Activated CD4-positive, alpha-beta memory T cell treated with anti-CD3 and anti-CD28 coated beads, Interleukin-2, amount 10 ng/mL, durations not matched to agents 7 days and 5 days (primary cell): Measurements from ENCODE around the gene TNNT2. TPM values are rescaled to one million over a fixed set of nuclear protein-coding genes. Genes with fewer than 3 reads are reported as not detected.

Source experiments
- CTCF ChIA-PET: fragments of 350-600 bp; sonication (Branson Sonifier 250); formaldehyde crosslinking; loops from one replicate; lab custom pipeline; 2021; ENCODE audit warnings: antibody characterized with exemption, inconsistent platforms; lab: Charles Lee
- POLR2A ChIA-PET: fragments of 350-600 bp; sonication (Branson Sonifier 250); formaldehyde crosslinking; loops from one replicate; lab custom pipeline; 2021; ENCODE audit warnings: antibody characterized with exemption; lab: Charles Lee
- DNase-seq: peaks from one replicate; pipeline ENCODE4 v3.0.0-alpha.2; 2020
- H3K27ac Mint-ChIP-seq: one replicate; pipeline ENCODE4 v1.8.0; 2021; ENCODE audit warnings: mild to moderate bottlenecking, mixed read lengths
- H3K27me3 Mint-ChIP-seq: one replicate; pipeline ENCODE4 v1.8.0; 2021; ENCODE audit warnings: mixed read lengths
- H3K36me3 Mint-ChIP-seq: one replicate; pipeline ENCODE4 v1.8.0; 2021; ENCODE audit warnings: low read depth, mixed read lengths
- H3K4me1 Mint-ChIP-seq: one replicate; pipeline ENCODE4 v1.8.0; 2021; ENCODE audit warnings: mixed read lengths
- H3K4me3 Mint-ChIP-seq: one replicate; pipeline ENCODE4 v1.8.0; 2021; ENCODE audit warnings: mild to moderate bottlenecking, mixed read lengths
- H3K9me3 Mint-ChIP-seq: one replicate; pipeline ENCODE4 v1.8.0; 2021; ENCODE audit warnings: mixed read lengths
- total RNA-seq, 2 experiments: library from RNA; stranded (reverse); gene quantifications; one replicate each; pipeline ENCODE4 v1.2.3, GENCODE V29; 2021

TNNT2 gene
- total RNA-seq, 2 experiments from 2014 or later: not detected

DNA sequence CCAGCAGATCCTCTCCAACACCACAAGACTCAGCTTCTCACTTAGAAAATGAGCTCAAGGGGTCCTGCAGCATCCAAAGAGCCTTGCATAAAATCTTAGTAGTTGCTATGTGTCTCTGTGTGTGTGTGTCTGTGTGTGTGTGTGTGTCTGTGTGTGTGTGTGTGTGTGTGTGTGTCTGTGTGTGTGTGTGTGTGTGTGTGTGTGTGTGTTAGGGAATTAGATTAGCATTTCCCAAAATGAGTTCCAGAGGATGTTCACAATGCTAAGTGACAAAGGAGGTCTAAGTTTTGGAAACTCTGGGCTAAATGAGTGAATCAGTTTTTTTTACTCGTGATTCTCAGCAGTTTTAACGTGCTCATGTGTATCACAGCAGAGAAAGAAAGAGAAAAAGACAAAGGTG, 30.5 kb downstream of the TNNT2 start:
- Mint-ChIP-seq H3K9me3 (no peaks in the 10 kb centered on the region), H3K4me3 (no peak overlapping the region), H3K36me3 (no peaks in the 10 kb centered on the region), H3K4me1 (no peaks in the 10 kb centered on the region), H3K27me3 (peaks cover 29% of the 10 kb centered on the region), H3K27ac (no peak overlapping the region)
- POLR2A ChIA-PET: no interaction called here
- DNase-seq: no peak
- CTCF ChIA-PET: interaction anchor here (0.5 to 2.2 kb wide), 6 partner anchors 12 to 518 kb away, joined by 3 to 7 read pairs (median 4); no protein-coding TSS in a partner anchor

- no peaks in the 10 kb centered on the region for H3K4me1 Mint-ChIP-seq
- no peak overlapping the region for H3K27ac Mint-ChIP-seq
- no peaks in the 10 kb centered on the region for H3K36me3 Mint-ChIP-seq
- H3K9me3 Mint-ChIP-seq: no peaks in the 10 kb centered on the region
- no peak overlapping the region for H3K4me3 Mint-ChIP-seq
- DNase-seq: no peak
- ChIA-PET CTCF (interaction anchor here (0.5 to 2.2 kb wide), 5 partner anchors 14 to 518 kb away, joined by 3 to 7 read pairs (median 5); no protein-coding TSS in a partner anchor), POLR2A (no interaction called here)
- H3K27me3 Mint-ChIP-seq: peaks cover 28% of the 10 kb centered on the region
These were observed 31.0 kb downstream of the TNNT2 start for GRCh38 chr1:201346337-201346939.

DNA sequence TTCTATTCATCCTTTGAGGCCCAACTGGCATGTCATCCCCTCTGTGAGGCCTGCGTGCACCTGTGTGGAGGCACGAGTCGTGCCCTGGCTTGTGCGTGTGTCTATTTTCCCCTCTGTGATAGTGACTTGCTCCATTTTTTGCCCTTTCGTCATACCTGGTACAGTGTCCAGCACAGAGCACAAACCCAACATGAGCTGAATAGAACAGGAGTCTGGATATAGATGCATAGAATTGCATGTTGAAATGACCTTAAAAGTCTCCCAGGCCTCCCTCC, 32.5 kb downstream of the TNNT2 start:
- no peak overlapping the region for H3K27ac Mint-ChIP-seq
- DNase-seq: no peak
- no peak overlapping the region for H3K4me3 Mint-ChIP-seq
- peaks cover 26% of the 10 kb centered on the region for H3K27me3 Mint-ChIP-seq
- H3K9me3 Mint-ChIP-seq: no peaks in the 10 kb centered on the region
- ChIA-PET CTCF (interaction anchor here (2.2 kb wide), 1 partner anchor 34 kb away, joined by 5 read pairs; no protein-coding TSS in a partner anchor), POLR2A (no interaction called here)
- no peaks in the 10 kb centered on the region for H3K4me1 Mint-ChIP-seq
- no peaks in the 10 kb centered on the region for H3K36me3 Mint-ChIP-seq

DNA sequence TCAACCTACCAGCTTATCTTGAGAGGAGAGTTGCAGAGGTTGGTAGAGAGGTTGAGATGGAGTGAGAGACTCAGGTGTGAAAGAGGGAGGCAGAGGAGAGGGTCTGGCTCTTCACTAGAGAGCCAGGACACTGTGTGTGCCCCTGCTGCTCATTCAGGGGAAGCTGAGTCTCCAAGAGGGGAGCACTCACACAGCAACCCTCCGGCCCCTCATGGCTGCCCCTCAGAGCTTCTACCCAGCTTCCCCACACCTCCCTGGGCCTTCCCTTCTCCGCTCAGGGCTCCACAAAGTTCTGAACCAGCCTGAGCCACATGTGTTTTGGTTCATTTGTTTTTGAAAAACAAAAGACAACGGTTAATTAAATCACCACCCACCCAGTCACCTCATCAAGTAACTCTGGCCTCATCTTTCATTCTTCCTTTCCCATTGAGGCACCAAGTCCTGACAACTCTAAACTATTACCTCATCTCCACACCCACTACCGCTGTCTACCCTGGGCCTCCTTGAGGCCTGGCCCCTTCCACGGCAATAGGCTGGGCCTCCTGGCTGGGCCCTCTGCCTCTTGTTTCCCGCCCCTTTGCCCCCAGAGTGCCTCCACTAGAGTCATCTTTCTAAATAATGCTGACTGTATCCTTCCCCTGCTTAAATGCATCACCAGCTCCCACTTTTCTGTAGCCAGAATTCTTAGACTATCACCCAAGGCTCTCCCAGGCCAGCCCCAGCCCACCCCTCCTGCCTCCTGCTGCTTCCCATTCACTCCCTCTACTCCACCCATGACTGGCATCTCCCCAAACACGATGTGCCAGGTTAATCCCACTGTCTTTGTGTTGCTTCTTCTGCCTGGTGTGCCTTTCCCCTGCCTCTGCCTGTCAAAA, 33.0 kb downstream of the TNNT2 start:
- Mint-ChIP-seq H3K27ac (no peak overlapping the region), H3K27me3 (peaks cover 27% of the 10 kb centered on the region), H3K4me3 (no peak overlapping the region), H3K9me3 (no peaks in the 10 kb centered on the region), H3K36me3 (no peaks in the 10 kb centered on the region), H3K4me1 (no peaks in the 10 kb centered on the region)
- POLR2A ChIA-PET: no interaction called here
- no peak for DNase-seq
- CTCF ChIA-PET: no interaction called here

DNA sequence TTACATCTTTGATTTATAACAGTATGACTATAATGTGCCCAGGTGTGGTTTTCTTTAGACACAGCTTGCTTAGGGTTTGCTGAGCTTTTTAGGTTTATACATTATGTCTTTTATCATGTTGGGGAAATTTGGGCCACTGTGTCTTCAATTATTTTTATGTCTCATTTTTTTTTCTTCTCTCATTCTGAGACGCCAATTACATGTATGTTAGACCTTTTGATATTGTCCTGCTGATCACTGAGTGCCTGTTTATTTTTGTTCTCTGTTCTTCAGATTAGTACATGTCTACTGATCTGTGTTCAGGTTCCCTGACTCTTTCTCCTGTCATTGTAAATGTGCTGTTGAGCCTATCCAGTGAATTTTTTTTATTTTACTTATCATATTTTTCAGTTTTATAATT, 36.1 kb downstream of the TNNT2 start:
- Mint-ChIP-seq H3K36me3 (no peaks in the 10 kb centered on the region), H3K4me3 (no peak overlapping the region), H3K27me3 (peaks cover 21% of the 10 kb centered on the region), H3K9me3 (no peaks in the 10 kb centered on the region), H3K4me1 (no peaks in the 10 kb centered on the region), H3K27ac (no peak overlapping the region)
- CTCF ChIA-PET: no interaction called here
- POLR2A ChIA-PET: no interaction called here
- DNase-seq: no peak

GRCh38 chr1:201336711-201337450, 40.6 kb downstream of the TNNT2 start:
- no peaks in the 10 kb centered on the region for H3K4me1 Mint-ChIP-seq
- H3K27me3 Mint-ChIP-seq: peaks cover 18% of the 10 kb centered on the region
- no peaks in the 10 kb centered on the region for H3K36me3 Mint-ChIP-seq
- no peak overlapping the region for H3K4me3 Mint-ChIP-seq
- POLR2A ChIA-PET: no interaction called here
- no peak overlapping the region for H3K27ac Mint-ChIP-seq
- DNase-seq: no peak
- H3K9me3 Mint-ChIP-seq: no peaks in the 10 kb centered on the region
- CTCF ChIA-PET: no interaction called here

DNA sequence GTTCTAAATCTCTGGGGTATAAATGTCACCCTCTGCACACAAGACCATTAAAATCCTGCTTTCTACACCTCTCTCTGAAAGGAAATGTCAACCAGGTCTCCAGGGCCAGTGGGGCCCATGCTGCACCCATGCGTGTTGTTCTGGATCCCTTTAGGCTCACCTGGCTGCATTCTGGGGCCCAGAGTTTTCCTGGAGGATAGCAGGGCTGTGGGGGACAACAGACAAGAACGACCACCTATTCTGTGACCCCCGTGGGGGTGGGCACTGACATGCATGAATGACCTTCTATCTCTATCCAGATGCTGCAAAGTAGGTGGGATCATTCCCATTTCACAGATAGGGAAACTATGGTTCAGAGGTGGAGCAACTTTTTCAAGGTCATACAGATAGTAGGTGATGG, 41.6 kb downstream of the TNNT2 start:
- Mint-ChIP-seq H3K27ac (no peak overlapping the region), H3K27me3 (peaks cover 12% of the 10 kb centered on the region), H3K4me1 (no peaks in the 10 kb centered on the region), H3K9me3 (no peaks in the 10 kb centered on the region), H3K4me3 (no peak overlapping the region), H3K36me3 (no peaks in the 10 kb centered on the region)
- CTCF ChIA-PET: no interaction called here
- POLR2A ChIA-PET: no interaction called here
- DNase-seq: no peak

DNA sequence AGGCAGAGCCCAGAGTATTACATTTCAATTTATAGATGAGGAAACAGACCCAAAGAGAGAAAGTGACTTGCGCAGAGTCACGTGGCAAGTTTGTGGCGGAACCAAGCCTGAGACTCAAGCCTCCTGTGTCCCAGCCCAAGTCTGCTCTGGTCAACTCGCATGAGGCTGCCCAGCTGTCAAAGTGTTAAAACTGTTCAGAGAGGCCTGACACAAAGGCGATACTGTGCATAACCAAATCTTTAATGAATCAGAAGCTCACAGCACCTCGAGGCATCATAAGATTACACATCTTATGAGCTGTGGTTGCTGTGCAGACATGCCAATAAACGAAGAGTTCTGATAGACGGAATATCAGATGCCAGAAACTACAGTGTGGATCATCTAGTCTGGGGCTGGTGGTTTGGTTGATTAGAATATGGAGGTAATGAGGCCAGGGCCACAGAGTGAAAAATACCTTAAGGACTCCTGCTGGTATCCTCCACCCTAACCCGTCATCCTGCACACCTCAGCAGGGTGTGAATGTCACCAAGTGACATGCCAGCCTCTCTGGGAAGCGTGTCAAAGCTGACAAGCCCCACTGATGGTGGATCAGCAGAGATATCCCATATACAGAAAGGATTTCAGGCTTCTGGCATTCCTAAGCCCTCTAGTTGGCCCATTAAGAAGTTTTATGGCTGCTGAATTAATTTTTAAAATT, 42.2 kb downstream of the TNNT2 start:
- no peak overlapping the region for H3K27ac Mint-ChIP-seq
- POLR2A ChIA-PET: no interaction called here
- CTCF ChIA-PET: interaction anchor here (1.1 kb wide), 1 partner anchor 12 kb away, joined by 4 read pairs; no protein-coding TSS in a partner anchor
- H3K27me3 Mint-ChIP-seq: peaks cover 11% of the 10 kb centered on the region
- no peaks in the 10 kb centered on the region for H3K9me3 Mint-ChIP-seq
- H3K36me3 Mint-ChIP-seq: no peaks in the 10 kb centered on the region
- DNase-seq: no peak
- no peaks in the 10 kb centered on the region for H3K4me1 Mint-ChIP-seq
- no peak overlapping the region for H3K4me3 Mint-ChIP-seq

GRCh38 chr1:201334325-201335173, 42.9 kb downstream of the TNNT2 start:
- Mint-ChIP-seq H3K27me3 (peaks cover 9% of the 10 kb centered on the region), H3K4me3 (no peak overlapping the region), H3K36me3 (no peaks in the 10 kb centered on the region), H3K27ac (no peak overlapping the region), H3K9me3 (no peaks in the 10 kb centered on the region), H3K4me1 (no peaks in the 10 kb centered on the region)
- ChIA-PET CTCF (interaction anchor here (1.1 kb wide), 1 partner anchor 13 kb away, joined by 4 read pairs; no protein-coding TSS in a partner anchor), POLR2A (no interaction called here)
- DNase-seq: no peak

GRCh38 chr1:201332616-201333335, 44.7 kb downstream of the TNNT2 start:
- ChIA-PET CTCF (no interaction called here), POLR2A (no interaction called here)
- Mint-ChIP-seq H3K36me3 (no peaks in the 10 kb centered on the region), H3K27me3 (peaks cover 6% of the 10 kb centered on the region), H3K27ac (no peak overlapping the region), H3K4me1 (no peaks in the 10 kb centered on the region), H3K4me3 (no peak overlapping the region), H3K9me3 (no peaks in the 10 kb centered on the region)
- no peak for DNase-seq

- Mint-ChIP-seq H3K36me3 (no peaks in the 10 kb centered on the region), H3K9me3 (no peaks in the 10 kb centered on the region), H3K4me3 (no peak overlapping the region), H3K27ac (no peak overlapping the region), H3K4me1 (no peaks in the 10 kb centered on the region), H3K27me3 (peaks cover 6% of the 10 kb centered on the region)
- no peak for DNase-seq
- POLR2A ChIA-PET: no interaction called here
- CTCF ChIA-PET: no interaction called here
These were observed 45.5 kb downstream of the TNNT2 start for GRCh38 chr1:201332021-201332420.

GRCh38 chr1:201331166-201331565, 46.3 kb downstream of the TNNT2 start:
- no peaks in the 10 kb centered on the region for H3K9me3 Mint-ChIP-seq
- DNase-seq: no peak
- no peak overlapping the region for H3K27ac Mint-ChIP-seq
- H3K4me3 Mint-ChIP-seq: no peak overlapping the region
- H3K27me3 Mint-ChIP-seq: peaks cover 11% of the 10 kb centered on the region
- ChIA-PET POLR2A (no interaction called here), CTCF (no interaction called here)
- H3K36me3 Mint-ChIP-seq: no peaks in the 10 kb centered on the region
- no peaks in the 10 kb centered on the region for H3K4me1 Mint-ChIP-seq
